Measurements from ENCODE around the gene SNX4. TPM values are rescaled to one million over a fixed set of nuclear protein-coding genes. Genes with fewer than 3 reads are reported as not detected.
"Not testable (repeated sequence)": the region's sequence is repeated elsewhere in the genome, so short reads cannot be mapped to it uniquely, and the experiment has no call there.

SNX4 gene
- total RNA-seq, 4 donors from 2014 or later, result 39.0 to 71.5 (median 51.9) TPM

DNA sequence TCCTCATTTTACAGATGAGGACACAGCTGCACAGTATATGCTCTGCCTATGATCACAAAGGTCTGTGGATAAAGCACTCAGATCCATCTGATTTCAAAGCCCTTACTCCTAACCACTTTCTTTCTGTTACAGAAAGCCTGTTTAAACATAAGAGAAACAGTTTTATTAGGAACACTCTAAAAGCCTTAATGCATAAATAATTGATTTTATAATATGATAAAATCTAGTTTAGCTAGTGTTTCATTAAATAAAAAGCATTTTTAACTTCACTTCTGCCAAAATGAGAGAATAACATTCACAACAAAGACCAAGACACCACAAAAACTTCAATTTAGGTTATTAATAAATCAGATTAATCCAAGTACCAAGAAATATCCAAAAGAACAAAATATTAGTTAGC is 21.4 kb downstream of the SNX4 start:
- DNase-seq (ENCODE audit: low spot score in 2 of 2), result no peak
- Histone ChIP-seq H3K27ac (no peak overlapping the region), H3K4me3 (no peak overlapping the region), H3K9me3 (no peaks in the 10 kb centered on the region), H3K27me3 (no peaks in the 10 kb centered on the region), H3K36me3 (peaks cover 0 to 56% (median 3%) of the 10 kb centered on the region in 3 donors), H3K4me1 (no peaks in the 10 kb centered on the region)
- TF ChIP-seq, protein P1, sequence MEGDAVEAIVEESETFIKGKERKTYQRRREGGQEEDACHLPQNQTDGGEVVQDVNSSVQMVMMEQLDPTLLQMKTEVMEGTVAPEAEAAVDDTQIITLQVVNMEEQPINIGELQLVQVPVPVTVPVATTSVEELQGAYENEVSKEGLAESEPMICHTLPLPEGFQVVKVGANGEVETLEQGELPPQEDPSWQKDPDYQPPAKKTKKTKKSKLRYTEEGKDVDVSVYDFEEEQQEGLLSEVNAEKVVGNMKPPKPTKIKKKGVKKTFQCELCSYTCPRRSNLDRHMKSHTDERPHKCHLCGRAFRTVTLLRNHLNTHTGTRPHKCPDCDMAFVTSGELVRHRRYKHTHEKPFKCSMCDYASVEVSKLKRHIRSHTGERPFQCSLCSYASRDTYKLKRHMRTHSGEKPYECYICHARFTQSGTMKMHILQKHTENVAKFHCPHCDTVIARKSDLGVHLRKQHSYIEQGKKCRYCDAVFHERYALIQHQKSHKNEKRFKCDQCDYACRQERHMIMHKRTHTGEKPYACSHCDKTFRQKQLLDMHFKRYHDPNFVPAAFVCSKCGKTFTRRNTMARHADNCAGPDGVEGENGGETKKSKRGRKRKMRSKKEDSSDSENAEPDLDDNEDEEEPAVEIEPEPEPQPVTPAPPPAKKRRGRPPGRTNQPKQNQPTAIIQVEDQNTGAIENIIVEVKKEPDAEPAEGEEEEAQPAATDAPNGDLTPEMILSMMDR (IDR thresholded peaks at IDR 0.05), result no peak
- TF ChIP-seq EP300 (IDR thresholded peaks at IDR 0.05), result no peak
- no peak for TF ChIP-seq POLR2A (IDR thresholded peaks at IDR 0.05)

DNA sequence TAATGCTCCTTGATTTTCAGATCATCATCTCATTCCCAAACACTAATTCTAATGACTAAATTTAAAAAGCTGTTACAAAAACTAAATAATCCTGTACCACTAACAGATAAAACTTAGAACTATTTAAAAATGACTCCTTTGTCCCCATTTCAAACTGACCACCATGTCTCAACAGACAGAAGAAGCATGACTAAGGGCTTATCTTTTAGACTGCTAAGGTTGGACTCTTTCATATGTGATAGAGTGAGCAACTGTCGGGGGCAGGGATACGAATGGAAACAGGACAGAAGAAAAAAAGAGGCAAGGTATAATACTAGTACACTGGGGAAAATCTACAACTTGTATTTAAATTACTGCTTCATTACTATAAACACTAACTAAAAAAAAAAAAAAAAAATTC is 23.3 kb downstream of the SNX4 start:
- H3K4me3 ChIP-seq, result no peak overlapping the region
- H3K27ac ChIP-seq, result no peak overlapping the region
- TF ChIP-seq EP300 (IDR thresholded peaks at IDR 0.05) (no peak), POLR2A (IDR thresholded peaks at IDR 0.05) (no peak)
- TF ChIP-seq, protein P1 (IDR thresholded peaks at IDR 0.05), result no peak
- H3K36me3 ChIP-seq, result peaks cover 0 to 62% (median 3%) of the 10 kb centered on the region in 3 donors
- WGBS, 2 donors, result 91 to 92% methylated on average over 2 of the region's 2 CpGs
- H3K9me3 ChIP-seq, result no peaks in the 10 kb centered on the region
- H3K4me1 ChIP-seq, result no peaks in the 10 kb centered on the region
- H3K27me3 ChIP-seq, result no peaks in the 10 kb centered on the region
- DNase-seq (ENCODE audit: low spot score in 2 of 2), result no peak

DNA sequence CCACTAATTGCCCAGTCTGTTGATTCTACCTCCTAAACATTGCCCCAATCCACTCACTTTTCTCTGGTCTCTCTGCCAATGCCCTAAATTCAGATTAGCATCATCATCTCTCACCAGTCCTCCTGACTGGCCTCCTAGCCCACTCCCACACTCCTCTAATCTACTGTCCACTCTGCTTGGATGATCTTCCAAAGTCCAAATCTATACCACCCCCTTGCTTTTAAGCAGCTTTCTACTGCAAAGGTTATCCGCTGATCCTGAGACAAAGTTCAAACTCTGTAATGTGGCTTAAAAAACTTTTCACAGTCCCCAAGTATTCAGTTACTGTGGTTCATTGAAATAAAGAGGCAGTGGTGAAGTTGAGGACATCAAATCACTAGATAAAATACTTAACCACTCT is 37.6 kb downstream of the SNX4 start:
- H3K4me3 ChIP-seq, result no peak overlapping the region
- no peaks in the 10 kb centered on the region for H3K4me1 ChIP-seq
- H3K27ac ChIP-seq, result no peak overlapping the region
- 95 to 100% methylated on average over 1 of the region's 1 CpG for WGBS, 2 donors
- no peak for DNase-seq (ENCODE audit: low spot score in 2 of 2)
- no peaks in the 10 kb centered on the region for H3K9me3 ChIP-seq
- H3K27me3 ChIP-seq, result no peaks in the 10 kb centered on the region
- TF ChIP-seq, protein P1 (IDR thresholded peaks at IDR 0.05), result no peak
- no peak for TF ChIP-seq EP300 (IDR thresholded peaks at IDR 0.05)
- TF ChIP-seq POLR2A (IDR thresholded peaks at IDR 0.05), result no peak
- peaks cover 0 to 63% (median 0%) of the 10 kb centered on the region in 3 donors for H3K36me3 ChIP-seq

- Histone ChIP-seq H3K4me3 (no peak overlapping the region), H3K27me3 (no peaks in the 10 kb centered on the region), H3K36me3 (peaks cover 0 to 63% (median 0%) of the 10 kb centered on the region in 3 donors), H3K9me3 (no peaks in the 10 kb centered on the region), H3K27ac (no peak overlapping the region), H3K4me1 (no peaks in the 10 kb centered on the region)
- 92 to 97% methylated on average over 2 of the region's 2 CpGs for WGBS, 2 donors
- no peak for TF ChIP-seq EP300 (IDR thresholded peaks at IDR 0.05)
- no peak for TF ChIP-seq POLR2A (IDR thresholded peaks at IDR 0.05)
- TF ChIP-seq, protein P1 (IDR thresholded peaks at IDR 0.05), result no peak
- DNase-seq (ENCODE audit: low spot score in 2 of 2), result no peak
These were observed 38.2 kb downstream of the SNX4 start for GRCh38 chr3:125481786-125482185.

DNA sequence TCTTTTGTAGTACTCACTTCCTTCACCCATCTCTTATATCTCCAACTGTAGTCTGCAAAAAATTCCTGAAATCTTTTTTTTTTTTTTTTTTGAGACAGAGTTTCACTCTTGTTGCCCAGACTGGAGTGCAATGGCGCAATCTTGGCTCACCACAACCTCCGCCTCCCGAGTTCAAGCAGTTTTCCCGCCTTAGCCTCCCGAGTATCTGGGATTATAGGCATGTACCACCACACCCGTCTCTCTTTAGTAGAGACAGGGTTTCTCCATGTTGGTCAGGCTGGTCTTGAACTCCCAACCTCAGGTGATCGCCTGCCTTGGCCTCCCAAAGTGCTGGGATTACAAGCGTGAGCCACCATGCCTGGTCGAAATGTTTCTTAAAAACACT is 38.6 kb downstream of the SNX4 start:
- not testable (repeated sequence) for H3K9me3 ChIP-seq; DNase-seq (ENCODE audit: low spot score in 2 of 2); H3K27ac ChIP-seq; H3K27me3 ChIP-seq; H3K4me1 ChIP-seq; H3K4me3 ChIP-seq
- WGBS, 2 donors, result 97% methylated on average over 9 of the region's 9 CpGs
- H3K36me3 ChIP-seq, result peaks cover 0 to 63% (median 0%) of the 10 kb centered on the region in 3 donors
